Caco-2 (cell line): Measurements from ENCODE around the gene CFAP210. TPM values are rescaled to one million over a fixed set of nuclear protein-coding genes. Genes with fewer than 3 reads are reported as not detected.
A peak's percentile ranks its signal among the peaks of the same experiment; 100 is the strongest.

Experiments
- BruUV-seq: library from RNA; stranded (reverse); fragments of 400-500 nt; replicated peaks from 2 replicates; lab custom pipeline; 2021; lab: Mats Ljungman, UMichigan
- CTCF ChIA-PET: fragments of 300-600 bp; sonication (Branson Sonifier 250); formaldehyde crosslinking; loops from one replicate; lab custom pipeline; 2022; ENCODE audit warnings: antibody characterized with exemption; lab: Charles Lee
- POLR2A ChIA-PET: fragments of 300-600 bp; sonication (Branson Sonifier 250); formaldehyde crosslinking; loops from one replicate; lab custom pipeline; 2022; ENCODE audit warnings: antibody characterized with exemption; lab: Charles Lee
- DNase-seq, 2 experiments: peaks; one replicate each; pipeline versions ENCODE4 v3.0.0 to v3.0.0-alpha.2; 2020 to 2022
- H3K27me3 ChIP-seq: replicated peaks from 2 replicates; pipeline ENCODE4 v1.6.0; 2011; ENCODE audit warnings: low read length; ENCODE audit not compliant: control insufficient read depth, insufficient read depth
- H3K36me3 ChIP-seq: 2 replicates; pipeline ENCODE4 v1.5.1; 2011; ENCODE audit warnings: low read length; ENCODE audit not compliant: control insufficient read depth, insufficient read depth
- H3K4me1 ChIP-seq: fragments of 250-450 bp; sonication (Bioruptor Pico); 2 replicates; pipeline ENCODE4 v1.5.1; 2020; ENCODE audit warnings: mild to moderate bottlenecking
- H3K4me3 ChIP-seq: 2 replicates; pipeline ENCODE4 v1.5.1; 2011; ENCODE audit warnings: low read depth, mild to moderate bottlenecking, control low read depth, low read length
- H3K9me3 ChIP-seq: fragments of 250-450 bp; sonication (Bioruptor Pico); 2 replicates; pipeline ENCODE4 v1.5.1; 2020; ENCODE audit warnings: mild to moderate bottlenecking, moderate library complexity
- H3K27ac Mint-ChIP-seq: one replicate; pipeline ENCODE4 v1.8.0; 2022; ENCODE audit warnings: mixed read lengths; ENCODE audit not compliant: unreplicated experiment
- H3K27me3 Mint-ChIP-seq: one replicate; pipeline ENCODE4 v1.8.0; 2022; ENCODE audit warnings: mixed read lengths; ENCODE audit not compliant: insufficient read depth, unreplicated experiment
- H3K36me3 Mint-ChIP-seq: one replicate; pipeline ENCODE4 v1.8.0; 2022; ENCODE audit warnings: mild to moderate bottlenecking, mixed read lengths; ENCODE audit not compliant: insufficient read depth, unreplicated experiment
- H3K4me1 Mint-ChIP-seq: one replicate; pipeline ENCODE4 v1.8.0; 2022; ENCODE audit warnings: low read depth, mixed read lengths; ENCODE audit not compliant: unreplicated experiment
- H3K4me3 Mint-ChIP-seq: one replicate; pipeline ENCODE4 v1.8.0; 2022; ENCODE audit warnings: mild to moderate bottlenecking, moderate library complexity, mixed read lengths; ENCODE audit not compliant: unreplicated experiment
- H3K9me3 Mint-ChIP-seq: one replicate; pipeline ENCODE4 v1.8.0; 2022; ENCODE audit warnings: mixed read lengths; ENCODE audit not compliant: unreplicated experiment
- intact Hi-C: fragments of 100-400 bp; cut with micrococcal nuclease; formaldehyde crosslinking; loops from one replicate; pipeline ENCODE4 v1.10.0; 2022; ENCODE audit not compliant: unreplicated experiment
- total RNA-seq: library from RNA; stranded (reverse); gene quantifications from 2 replicates; pipeline ENCODE4 v1.2.3, GENCODE V29; 2022
- TF ChIP-seq, protein P1 (sequence below), 2 experiments: fragments of 200-600 bp in 1 of 2; IDR thresholded peaks; 1 replicate in 1 of 2; 2 replicates in 1 of 2; pipeline versions ENCODE4 v1.5.1 to v1.8.0; 2011 to 2022; ENCODE audit warnings: antibody characterized with exemption in 1 of 2, control low read depth in 1 of 2, inconsistent platforms in 1 of 2, low read depth in 1 of 2, low read length in 1 of 2, mild to moderate bottlenecking in 1 of 2, moderate library complexity in 1 of 2; ENCODE audit not compliant: insufficient read depth in 1 of 2, severe bottlenecking in 1 of 2, unreplicated experiment in 1 of 2

The CFAP210 gene
- total RNA-seq, 1 experiment from 2014 or later = not detected

DNA sequence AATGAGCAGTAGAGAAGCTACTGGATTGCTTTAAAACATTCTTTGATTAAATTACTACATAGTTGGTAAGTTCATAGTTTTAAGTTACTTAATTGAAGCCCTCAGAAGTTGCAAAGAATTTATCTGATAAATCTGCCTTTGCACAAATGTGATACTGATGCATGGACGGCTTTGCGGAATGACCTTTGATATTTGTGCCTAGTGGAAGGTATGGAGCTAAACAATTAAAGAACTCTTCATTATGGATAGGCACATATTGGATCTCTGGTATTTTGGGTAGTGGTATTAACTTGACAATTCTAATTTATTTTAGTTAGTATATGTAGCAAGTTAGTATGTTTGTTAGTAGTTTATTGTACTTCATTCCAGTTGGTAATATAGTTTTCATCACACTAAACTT is 54.1 kb downstream of the CFAP210 start:
- intact Hi-C loops = no loop called here
- Mint-ChIP-seq H3K4me1 (no peaks in the 10 kb centered on the region), H3K9me3 (no peaks in the 10 kb centered on the region), H3K27me3 (no peaks in the 10 kb centered on the region), H3K27ac (no peak overlapping the region), H3K36me3 (no peaks in the 10 kb centered on the region), H3K4me3 (no peak overlapping the region)
- Histone ChIP-seq H3K27me3 (no peaks in the 10 kb centered on the region), H3K9me3 (no peaks in the 10 kb centered on the region), H3K4me1 (0 out of 2 replicates have a peak, but pooled peaks cover 5% of the 10 kb centered on the region), H3K36me3 (no peaks in the 10 kb centered on the region), H3K4me3 (no peak overlapping the region)
- no peak for DNase-seq
- CTCF ChIA-PET = interaction anchor here (1.1 kb wide), 1 partner anchor 14 kb away, joined by 3 read pairs; no protein-coding TSS in a partner anchor
- POLR2A ChIA-PET = no interaction called here
- TF ChIP-seq, protein P1, sequence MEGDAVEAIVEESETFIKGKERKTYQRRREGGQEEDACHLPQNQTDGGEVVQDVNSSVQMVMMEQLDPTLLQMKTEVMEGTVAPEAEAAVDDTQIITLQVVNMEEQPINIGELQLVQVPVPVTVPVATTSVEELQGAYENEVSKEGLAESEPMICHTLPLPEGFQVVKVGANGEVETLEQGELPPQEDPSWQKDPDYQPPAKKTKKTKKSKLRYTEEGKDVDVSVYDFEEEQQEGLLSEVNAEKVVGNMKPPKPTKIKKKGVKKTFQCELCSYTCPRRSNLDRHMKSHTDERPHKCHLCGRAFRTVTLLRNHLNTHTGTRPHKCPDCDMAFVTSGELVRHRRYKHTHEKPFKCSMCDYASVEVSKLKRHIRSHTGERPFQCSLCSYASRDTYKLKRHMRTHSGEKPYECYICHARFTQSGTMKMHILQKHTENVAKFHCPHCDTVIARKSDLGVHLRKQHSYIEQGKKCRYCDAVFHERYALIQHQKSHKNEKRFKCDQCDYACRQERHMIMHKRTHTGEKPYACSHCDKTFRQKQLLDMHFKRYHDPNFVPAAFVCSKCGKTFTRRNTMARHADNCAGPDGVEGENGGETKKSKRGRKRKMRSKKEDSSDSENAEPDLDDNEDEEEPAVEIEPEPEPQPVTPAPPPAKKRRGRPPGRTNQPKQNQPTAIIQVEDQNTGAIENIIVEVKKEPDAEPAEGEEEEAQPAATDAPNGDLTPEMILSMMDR (IDR thresholded peaks at IDR 0.05; ENCODE audit: insufficient read depth in 1 of 2, low read depth in 1 of 2, low read length in 1 of 2, severe bottlenecking in 1 of 2, unreplicated experiment in 1 of 2) = no peak
- no TSS peak for BruUV-seq

DNA sequence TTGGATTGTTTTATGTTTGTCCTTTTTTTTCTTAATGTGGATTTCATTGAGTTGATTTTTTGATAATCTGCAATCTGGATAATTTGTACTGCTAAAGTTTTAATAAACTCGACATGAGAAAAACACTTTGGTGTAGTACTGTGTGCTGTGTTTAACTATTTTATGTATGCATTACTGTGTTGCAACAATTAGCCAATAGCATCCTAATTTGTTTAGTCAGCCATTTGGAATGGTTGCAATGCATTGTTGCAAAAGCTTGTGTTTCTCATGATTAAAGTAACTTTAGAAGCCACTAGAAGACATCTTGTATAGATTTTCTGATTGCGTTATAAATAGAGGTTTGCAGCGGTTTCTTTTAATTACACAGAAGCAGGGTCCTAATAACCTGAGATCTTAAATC is 56.6 kb downstream of the CFAP210 start:
- Mint-ChIP-seq H3K4me3 (no peak overlapping the region), H3K4me1 (no peaks in the 10 kb centered on the region), H3K27ac (no peak overlapping the region), H3K27me3 (no peaks in the 10 kb centered on the region), H3K36me3 (no peaks in the 10 kb centered on the region), H3K9me3 (no peaks in the 10 kb centered on the region)
- TF ChIP-seq, protein P1 (IDR thresholded peaks at IDR 0.05; ENCODE audit: insufficient read depth in 1 of 2, low read depth in 1 of 2, low read length in 1 of 2, severe bottlenecking in 1 of 2, unreplicated experiment in 1 of 2) = no peak
- Histone ChIP-seq H3K9me3 (no peaks in the 10 kb centered on the region), H3K27me3 (no peaks in the 10 kb centered on the region), H3K4me3 (no peak overlapping the region), H3K4me1 (0 out of 2 replicates have a peak, but pooled peaks cover 5% of the 10 kb centered on the region), H3K36me3 (no peaks in the 10 kb centered on the region)
- ChIA-PET POLR2A (no interaction called here), CTCF (no interaction called here)
- DNase-seq = no peak
- no TSS peak for BruUV-seq
- intact Hi-C loops = no loop called here

DNA sequence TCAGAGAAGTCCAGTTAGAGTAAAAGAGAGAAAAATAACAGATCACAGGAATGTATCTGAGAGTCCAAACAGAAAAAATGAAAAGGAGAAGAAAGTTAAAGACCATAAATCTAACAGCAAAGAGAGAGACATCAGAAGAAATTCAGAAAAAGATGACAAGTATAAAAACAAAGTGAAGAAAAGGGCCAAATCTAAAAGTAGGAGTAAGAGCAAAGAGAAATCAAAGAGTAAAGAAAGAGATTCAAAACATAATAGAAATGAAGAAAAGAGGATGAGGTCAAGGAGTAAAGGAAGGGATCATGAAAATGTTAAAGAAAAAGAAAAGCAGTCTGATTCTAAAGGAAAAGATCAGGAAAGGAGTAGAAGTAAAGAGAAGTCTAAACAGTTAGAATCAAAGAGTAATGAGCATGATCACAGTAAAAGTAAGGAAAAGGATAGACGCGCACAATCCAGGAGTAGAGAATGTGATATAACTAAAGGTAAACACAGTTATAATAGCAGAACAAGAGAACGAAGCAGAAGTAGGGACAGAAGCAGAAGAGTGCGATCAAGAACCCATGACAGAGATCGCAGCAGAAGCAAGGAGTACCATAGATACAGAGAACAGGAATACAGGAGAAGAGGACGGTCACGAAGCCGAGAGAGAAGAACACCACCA is 57.6 kb downstream of the CFAP210 start:
- ChIA-PET CTCF (interaction anchor here (0.6 kb wide), 1 partner anchor 534 kb away, joined by 5 read pairs; no protein-coding TSS in a partner anchor), POLR2A (no interaction called here)
- Histone ChIP-seq H3K27me3 (no peaks in the 10 kb centered on the region), H3K4me3 (no peak overlapping the region), H3K36me3 (no peaks in the 10 kb centered on the region), H3K4me1 (0 out of 2 replicates have a peak, but pooled peaks cover 5% of the 10 kb centered on the region), H3K9me3 (no peaks in the 10 kb centered on the region)
- BruUV-seq = TSS peak; percentile 88
- intact Hi-C loops = no loop called here
- Mint-ChIP-seq H3K27ac (no peak overlapping the region), H3K27me3 (no peaks in the 10 kb centered on the region), H3K9me3 (no peaks in the 10 kb centered on the region), H3K36me3 (peaks cover 3% of the 10 kb centered on the region), H3K4me3 (no peak overlapping the region), H3K4me1 (no peaks in the 10 kb centered on the region)
- DNase-seq = no peak
- TF ChIP-seq, protein P1 (IDR thresholded peaks at IDR 0.05; ENCODE audit: insufficient read depth in 1 of 2, low read depth in 1 of 2, low read length in 1 of 2, severe bottlenecking in 1 of 2, unreplicated experiment in 1 of 2) = no peak
